Hematopoietic multipotent progenitor cell treated with erythropoietin and hydrocortisone succinate and interleukin-3 and kit ligand, for 17 days (in vitro differentiated cells): ENCODE measurements around the gene RASSF1.

Experiments used
- DNase-seq: peaks from one replicate; pipeline ENCODE4 v3.0.0-alpha.2; 2015; ENCODE audit warnings: low spot score

RASSF1 gene

DNA sequence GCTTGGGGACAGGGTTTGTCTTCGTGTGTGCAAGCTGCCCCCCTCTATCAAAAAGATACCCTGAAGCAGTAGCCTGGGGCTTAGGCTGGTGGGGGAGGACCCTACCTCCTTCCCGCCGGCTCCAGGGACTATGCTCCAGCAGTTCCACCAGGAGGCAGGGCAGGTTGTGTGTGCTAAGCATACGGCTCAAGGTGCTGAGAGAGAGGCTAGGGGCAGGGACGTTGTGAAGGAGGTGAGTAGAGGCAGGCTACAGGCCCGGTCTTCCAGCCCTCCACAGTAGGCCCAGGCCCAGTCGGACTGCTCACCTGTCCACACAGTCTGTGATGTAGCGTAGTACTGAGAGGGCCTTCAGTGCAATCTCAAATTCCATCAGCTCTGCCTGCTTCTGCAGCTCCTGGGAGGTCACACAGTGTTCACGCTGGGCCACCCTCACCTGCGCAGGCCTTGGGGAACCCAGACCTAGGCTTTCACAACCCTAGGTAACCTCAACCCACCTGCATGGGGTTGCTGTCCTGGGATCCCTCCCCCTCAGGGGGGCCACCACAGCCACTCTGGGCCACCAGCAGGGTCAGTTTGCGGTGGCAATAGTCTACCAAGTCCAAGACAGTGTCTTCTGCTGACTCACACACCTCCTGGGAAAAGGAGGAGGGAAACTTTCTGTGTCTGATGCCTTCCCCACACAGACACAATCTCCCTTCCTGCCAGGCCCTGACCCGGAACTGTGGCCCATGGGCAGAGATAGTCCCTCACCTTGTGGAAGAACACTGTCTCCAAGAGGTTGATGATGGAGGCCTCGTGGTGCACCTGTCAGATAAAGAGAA is 2.4 kb upstream of the RASSF1 start:
- DNase-seq: no peak

DNA sequence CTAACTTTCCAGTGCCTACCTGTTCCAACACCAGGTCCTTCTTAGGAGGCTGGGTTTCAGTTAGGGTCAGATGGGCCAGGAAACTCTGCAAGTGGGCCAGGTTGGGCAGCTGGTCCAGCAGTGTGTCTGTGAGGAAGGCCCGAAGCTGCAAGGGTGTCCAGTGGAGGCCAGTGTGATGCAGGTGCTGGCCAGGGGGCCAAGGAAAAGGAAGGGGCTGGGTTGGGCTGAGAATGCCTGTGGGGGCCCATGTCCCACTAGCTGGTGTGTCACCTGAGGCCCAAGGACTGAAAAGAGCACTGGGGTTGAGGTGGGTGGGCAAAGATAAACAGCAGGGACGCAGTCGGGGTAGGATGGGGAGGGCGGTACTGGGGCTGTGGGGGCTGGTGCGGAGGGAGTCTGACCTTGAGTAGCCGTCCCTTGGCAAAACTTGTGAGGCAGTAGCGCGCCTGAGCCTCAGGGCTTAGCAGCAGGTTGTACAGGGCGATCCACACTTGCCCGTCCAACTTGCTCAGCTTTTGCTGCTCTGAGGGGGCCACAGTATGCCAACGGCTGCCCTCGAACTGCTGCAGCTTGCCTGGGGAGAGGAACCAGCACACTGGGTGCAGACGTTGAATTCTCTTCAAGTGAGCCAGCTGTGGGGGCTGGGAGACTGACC is 1.5 kb upstream of the RASSF1 start:
- no peak for DNase-seq

- DNase-seq: no peak
Observed at GRCh38 chr3:50341537-50341936, 901 bp upstream of the RASSF1 start.

- DNase-seq: no peak
Observed at GRCh38 chr3:50340147-50340447, 539 bp downstream of the RASSF1 start.

DNA sequence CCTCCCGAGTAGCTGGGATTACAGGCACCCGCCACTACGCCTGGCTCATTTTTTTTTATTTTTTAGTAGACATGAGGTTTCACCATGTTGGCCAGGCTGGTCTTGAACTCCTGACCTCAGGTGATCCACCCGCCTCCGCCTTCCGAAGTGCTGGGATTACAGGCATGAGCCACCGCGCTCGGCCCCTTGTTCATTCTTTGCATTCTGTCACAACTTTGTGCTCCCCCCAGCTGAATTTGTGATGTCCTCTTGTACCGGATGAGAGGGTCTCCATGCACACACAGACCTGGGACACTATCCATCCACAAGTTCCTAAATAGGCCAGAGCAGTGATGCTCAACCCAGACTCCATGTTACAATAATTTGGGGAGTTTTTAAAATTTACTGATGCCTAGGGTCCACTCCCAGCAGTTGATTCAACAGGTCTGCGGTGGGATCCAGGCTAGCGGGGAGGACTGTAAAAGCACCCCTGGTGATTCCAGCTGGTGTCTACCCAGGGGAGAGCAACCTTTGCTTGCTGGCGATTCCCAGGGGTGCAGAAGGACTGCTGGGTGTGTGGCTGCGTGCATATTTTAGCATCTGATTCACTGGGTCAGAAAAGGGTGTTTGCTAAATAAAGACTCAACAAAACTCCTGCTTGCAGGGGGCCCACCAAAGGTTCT is 1.0 kb downstream of the RASSF1 start:
- DNase-seq: no peak

GRCh38 chr3:50338965-50339364 is 1.7 kb downstream of the RASSF1 start:
- no peak for DNase-seq

GRCh38 chr3:50337175-50337861 is 3.3 kb downstream of the RASSF1 start:
- peak; percentile 86 for DNase-seq

GRCh38 chr3:50336452-50337174 is 4.0 kb downstream of the RASSF1 start:
- DNase-seq: no peak

DNA sequence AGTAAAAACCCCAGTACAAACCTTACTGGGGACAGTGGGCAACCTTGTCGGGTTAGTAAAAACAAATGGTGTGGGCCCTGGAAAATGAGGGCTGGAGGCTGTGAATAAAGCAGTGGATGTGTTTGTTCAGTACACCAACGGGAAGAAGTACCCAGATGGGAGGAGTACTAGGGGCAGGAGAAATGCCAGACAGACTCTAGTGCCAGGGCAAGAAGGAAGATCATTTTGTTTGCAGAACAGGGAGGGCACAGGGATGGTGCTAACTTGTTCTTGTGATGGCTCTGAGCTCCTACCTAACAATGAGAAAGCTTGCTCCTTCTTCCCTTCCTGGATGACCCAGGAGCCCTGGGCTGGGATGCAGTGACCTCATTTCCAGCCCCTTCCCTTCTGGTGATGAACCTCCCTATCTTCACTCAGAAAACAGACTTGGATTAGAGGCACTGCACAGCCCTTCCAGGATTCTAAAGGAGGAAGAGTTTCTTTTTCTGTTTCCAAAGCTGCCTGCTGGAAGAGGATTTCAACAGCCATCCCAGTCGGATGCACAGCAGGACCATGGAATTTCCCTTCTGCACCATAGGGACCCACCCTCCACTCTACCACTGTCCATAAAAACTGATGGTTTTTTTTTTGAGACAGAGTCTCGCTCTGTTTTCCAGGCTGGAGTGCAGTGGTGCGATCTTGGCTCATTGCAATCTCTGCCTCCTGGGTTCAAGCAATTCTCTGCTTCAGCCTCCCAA is 6.1 kb downstream of the RASSF1 start:
- no peak for DNase-seq

DNA sequence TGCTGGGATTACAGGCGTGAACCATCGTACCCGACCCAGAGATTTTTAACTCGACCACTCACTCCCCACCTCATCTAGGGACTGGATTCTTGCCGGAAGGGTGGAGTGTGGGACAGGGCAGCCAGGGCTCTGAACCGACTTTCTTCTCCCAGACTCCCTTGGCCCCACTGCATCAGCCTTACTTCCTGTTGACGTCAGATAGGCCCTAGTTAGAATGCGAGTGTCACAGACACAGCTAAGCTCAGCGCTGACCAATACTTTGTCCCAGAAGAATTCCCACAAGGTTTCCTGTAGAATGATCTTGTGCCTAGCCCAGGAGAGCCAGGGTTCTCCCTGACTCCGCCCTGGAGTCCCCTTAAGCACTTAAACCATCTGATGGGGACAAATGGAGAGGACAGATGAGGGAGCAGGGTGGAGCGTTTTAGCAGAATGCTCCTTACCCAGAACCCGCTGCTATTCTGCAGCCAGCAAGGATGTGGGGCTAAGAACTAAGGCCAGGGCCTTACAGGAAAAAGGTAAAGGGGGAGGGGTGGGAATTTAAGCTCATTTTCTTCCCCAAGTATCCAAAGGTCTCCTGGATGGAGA is 6.8 kb downstream of the RASSF1 start:
- DNase-seq: no peak

DNA sequence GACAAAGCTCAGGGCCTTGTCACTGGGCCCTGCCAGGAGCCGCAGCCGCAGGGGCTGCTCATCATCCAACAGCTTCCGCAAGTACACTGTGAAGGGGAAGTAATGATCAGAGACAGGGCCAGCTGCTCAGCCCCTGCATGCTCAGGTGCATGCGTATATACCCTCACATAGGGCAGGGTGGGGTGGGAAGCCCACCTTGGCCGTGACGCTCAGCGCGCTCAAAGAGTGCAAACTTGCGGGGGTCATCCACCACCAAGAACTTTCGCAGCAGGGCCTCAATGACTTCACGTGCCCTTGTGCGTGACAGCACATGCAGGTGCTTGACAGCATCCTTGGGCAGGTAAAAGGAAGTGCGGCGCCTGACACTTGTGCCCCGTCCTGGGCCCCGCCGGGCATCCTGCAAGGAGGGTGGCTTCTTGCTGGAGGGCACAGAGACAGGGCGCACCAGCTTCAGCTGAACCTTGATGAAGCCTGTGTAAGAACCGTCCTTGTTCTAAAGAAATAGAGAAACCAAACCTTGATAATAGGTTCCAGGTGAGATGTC is 9.2 kb downstream of the RASSF1 start:
- DNase-seq: no peak

DNA sequence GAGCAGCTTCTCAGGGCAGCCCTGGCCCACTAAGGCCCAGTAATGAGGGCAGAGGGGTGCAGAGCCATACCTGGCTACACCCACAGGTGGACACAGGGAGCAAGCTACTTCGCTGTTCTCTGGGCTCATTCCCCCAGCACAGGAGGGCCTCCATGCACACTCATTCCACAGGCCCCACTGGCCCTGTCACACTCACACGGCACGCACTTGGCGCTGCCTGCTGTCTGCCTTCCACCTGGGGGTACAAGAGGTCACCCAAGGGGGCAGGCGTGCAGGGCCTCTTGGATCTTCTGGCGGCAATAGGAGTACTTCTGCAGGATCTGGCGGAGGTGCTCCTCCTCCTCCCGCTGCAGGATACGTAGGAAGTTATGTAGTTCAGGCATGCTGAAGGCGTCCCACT is 10.3 kb downstream of the RASSF1 start:
- DNase-seq: no peak

GRCh38 chr3:50327943-50328691 is 12.5 kb downstream of the RASSF1 start, which contains the start of gene TUSC2:
Gene TUSC2 (minus strand): TSS chr3:50328223. CDS start chr3:50328099, 124 bp downstream.
- DNase-seq: peak; percentile 99

- DNase-seq: no peak
Observed at GRCh38 chr3:50327129-50327528, 13.5 kb downstream of the RASSF1 start.

- no peak for DNase-seq
Observed at GRCh38 chr3:50326182-50326541, 14.5 kb downstream of the RASSF1 start.

GRCh38 chr3:50325497-50326181 is 15.0 kb downstream of the RASSF1 start:
- DNase-seq: no peak

DNA sequence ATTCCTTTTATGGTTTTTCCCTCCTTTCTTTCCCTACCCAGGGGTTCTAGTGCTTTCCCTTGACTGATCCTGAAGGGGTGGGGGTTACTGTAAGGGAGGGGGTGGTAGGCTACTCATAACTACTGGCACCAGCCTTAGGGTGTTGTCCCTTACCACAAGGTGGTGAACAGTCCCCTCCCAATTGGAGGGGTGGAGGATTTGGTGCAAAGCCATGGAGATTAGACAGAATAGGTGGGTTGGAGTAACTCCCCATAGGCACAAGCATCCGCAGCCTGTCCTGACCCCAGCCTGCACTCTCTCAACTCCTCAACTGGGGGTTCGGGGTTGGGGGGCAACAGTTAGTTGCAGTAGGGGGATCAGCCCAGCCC is 15.5 kb downstream of the RASSF1 start:
- peak; percentile 53 for DNase-seq

DNA sequence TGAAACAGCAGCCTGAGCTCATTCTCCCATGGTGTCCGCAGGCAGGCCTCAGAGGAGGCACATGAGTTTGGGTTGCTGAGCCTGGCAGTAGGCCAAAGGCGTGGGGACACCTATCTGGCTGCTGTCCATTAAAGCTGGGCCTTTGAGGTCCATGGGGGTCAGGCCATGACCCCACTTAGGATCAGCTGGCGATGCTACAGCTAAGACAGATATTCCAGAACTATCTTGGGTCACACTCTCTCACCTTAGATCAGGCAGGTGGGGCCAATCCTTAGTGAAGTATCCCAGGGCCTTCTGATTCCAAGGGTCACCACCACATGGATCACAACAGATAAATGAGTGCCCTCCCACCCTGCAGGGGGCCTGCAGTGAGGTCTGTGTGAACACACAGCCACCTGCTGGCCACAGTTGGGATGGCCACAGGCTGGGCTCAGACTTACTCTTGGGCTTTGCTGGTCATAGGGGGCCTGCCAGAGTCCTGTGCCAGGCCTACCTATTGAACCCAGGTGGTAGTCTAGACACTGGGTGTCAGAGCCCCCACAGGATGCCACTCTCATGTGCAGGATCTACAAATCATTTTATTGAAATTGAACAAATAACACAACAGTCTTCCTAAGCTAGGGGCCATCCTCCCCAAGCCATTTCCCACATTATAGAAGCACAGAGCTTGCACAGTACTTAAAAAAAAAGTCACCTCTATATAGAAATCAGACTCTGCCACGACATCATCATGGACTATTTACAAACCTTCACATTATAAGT is 16.1 kb downstream of the RASSF1 start:
- peak; percentile 80 for DNase-seq
